Osteoblast (primary cell): ENCODE measurements around the gene MMP24OS. TPM values are rescaled to one million over a fixed set of nuclear protein-coding genes. Genes with fewer than 3 reads are reported as not detected.

Source experiments
- DNase-seq: peaks from one replicate; pipeline ENCODE4 v3.0.0; 2011; ENCODE audit warnings: low spot score, mixed read lengths; ENCODE audit not compliant: insufficient read length; ENCODE audit errors: missing footprints
- H2AFZ ChIP-seq: 2 replicates; pipeline ENCODE4 v1.6.0; 2011; ENCODE audit warnings: mild to moderate bottlenecking, low read length
- H3K27ac ChIP-seq: 2 replicates; pipeline ENCODE4 v1.5.1; 2011; ENCODE audit warnings: mild to moderate bottlenecking, low read depth, low read length, moderate library complexity
- H3K27me3 ChIP-seq: 2 replicates; pipeline ENCODE4 v1.6.0; 2012; ENCODE audit warnings: mild to moderate bottlenecking, control low read depth, inconsistent platforms, low read length, moderate library complexity; ENCODE audit not compliant: insufficient read depth
- H3K36me3 ChIP-seq: 2 replicates; pipeline ENCODE4 v1.5.1; 2011; ENCODE audit warnings: mild to moderate bottlenecking, low read length, control low read depth, moderate library complexity; ENCODE audit not compliant: insufficient read depth
- H3K4me1 ChIP-seq: 2 replicates; pipeline ENCODE4 v1.5.1; 2011; ENCODE audit warnings: mild to moderate bottlenecking, low read length, control low read depth, moderate library complexity; ENCODE audit not compliant: insufficient read depth
- H3K4me2 ChIP-seq: 2 replicates; pipeline ENCODE4 v1.6.0; 2011; ENCODE audit warnings: mild to moderate bottlenecking, low read length; ENCODE audit not compliant: insufficient read depth
- H3K4me3 ChIP-seq: fragments of 200-600 bp; sonication (generic); 3 replicates; pipeline ENCODE4 v1.5.1; 2012; ENCODE audit warnings: mild to moderate bottlenecking, low read length, inconsistent platforms; ENCODE audit not compliant: insufficient read depth
- H3K79me2 ChIP-seq: 2 replicates; pipeline ENCODE4 v1.6.0; 2012; ENCODE audit warnings: mild to moderate bottlenecking, low read length, control low read depth, inconsistent platforms; ENCODE audit not compliant: insufficient read depth
- H3K9me3 ChIP-seq: 2 replicates; pipeline ENCODE4 v1.5.1; 2011; ENCODE audit warnings: low read depth, low read length, control low read depth
- H4K20me1 ChIP-seq: 2 replicates; pipeline ENCODE4 v1.6.0; 2012; ENCODE audit warnings: mild to moderate bottlenecking, low read length, control low read depth; ENCODE audit not compliant: insufficient read depth
- CTCF ChIP-seq: IDR thresholded peaks from 2 replicates; pipeline ENCODE4 v1.5.1; 2011; ENCODE audit warnings: mild to moderate bottlenecking, low read depth, low read length, moderate library complexity; ENCODE audit errors: extremely low read depth
- total RNA-seq: library from RNA; depleted of rRNA; stranded (reverse); fragments of >200 nt; gene quantifications from 2 replicates; pipeline ENCODE4 v1.2.3, GENCODE V29; 2012

Gene MMP24OS
- total RNA-seq, 1 donor, result 22.1 TPM

DNA sequence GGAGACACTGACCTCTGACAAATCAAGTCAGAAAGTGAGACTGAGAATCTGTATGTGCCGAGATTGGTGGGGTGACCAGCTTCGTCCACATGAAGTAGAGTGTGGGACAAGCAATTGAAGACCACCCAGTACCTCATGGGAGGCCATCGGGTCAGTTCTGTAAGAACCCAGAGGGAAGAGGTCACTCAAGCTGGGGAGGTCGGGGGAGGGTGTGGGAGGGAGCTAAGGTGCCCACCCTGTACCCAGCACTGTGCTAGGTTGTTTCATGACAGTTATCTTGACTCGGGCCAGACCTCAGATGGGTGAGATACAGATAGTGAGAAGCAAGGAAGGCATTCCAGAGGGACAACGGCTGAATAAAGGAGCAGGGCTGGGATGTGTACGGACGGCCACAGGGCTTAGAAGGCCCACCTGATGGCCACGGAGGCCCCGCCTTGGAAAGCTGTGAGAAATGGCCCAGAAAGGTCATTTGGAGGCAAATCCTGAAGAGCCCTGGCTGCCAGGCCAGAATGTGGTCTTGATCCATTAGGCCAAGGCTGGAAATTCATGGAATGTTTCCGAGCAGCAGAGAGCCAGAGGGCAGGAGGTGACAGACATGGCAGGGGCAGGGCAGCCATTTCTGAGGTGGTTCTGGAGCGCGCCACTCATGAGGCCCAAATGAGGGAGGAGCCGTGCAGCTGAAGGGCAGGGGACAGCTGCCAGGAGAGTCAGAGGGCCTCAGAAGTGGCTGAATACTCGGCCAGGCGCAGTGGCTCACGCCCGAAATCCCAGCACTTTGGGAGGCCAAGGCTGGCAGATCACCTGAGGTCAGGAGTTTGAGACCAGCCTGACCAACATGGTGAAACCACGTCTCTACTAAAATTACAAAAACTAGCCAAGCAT lies 7.7 kb downstream of the MMP24OS start:
- H3K36me3 ChIP-seq, result peaks cover 28% of the 10 kb centered on the region

DNA sequence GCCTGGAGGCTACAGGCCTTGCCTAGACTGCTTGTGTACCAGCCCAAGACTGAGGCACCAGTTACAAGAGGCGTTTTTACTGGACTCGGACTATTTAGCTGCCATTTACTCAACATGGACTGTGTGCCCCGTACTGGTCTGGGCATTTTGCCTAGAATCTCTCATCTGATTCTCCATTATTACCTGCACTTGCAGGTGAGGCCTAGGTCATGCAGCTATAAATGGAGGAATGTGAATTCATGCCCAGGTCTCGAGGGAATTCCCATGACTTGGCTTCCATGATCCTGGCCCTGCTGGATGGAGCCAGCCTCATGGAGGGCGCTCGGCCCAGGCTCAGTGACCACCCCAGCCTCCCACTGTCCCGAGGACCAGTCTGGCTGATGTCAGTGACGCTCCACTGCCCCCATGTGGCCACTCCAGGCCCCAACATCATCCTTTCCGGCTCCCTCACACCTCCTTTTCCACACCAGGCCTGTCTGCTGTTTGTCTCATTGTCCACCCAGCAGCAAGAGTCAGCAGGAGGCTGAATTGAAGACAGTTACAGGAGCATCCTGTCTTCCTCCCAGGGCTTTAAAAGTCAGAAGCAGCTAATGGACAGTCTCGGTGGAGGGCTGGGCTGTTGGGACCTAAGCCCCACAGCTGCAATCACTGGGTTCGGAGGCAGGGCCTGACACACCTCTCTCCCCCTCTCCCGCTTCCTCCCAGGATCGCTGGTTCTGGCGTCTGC lies 8.7 kb downstream of the MMP24OS start:
- Histone ChIP-seq H3K4me2 (no peak overlapping the region), H3K4me3 (no peak overlapping the region), H3K27ac (no peak overlapping the region), H2AFZ (no peak overlapping the region), H3K9me3 (no peaks in the 10 kb centered on the region), H3K79me2 (no peaks in the 10 kb centered on the region), H3K27me3 (no peaks in the 10 kb centered on the region), H4K20me1 (peaks cover 3% of the 10 kb centered on the region), H3K36me3 (peaks cover 22% of the 10 kb centered on the region), H3K4me1 (peaks cover 11% of the 10 kb centered on the region)
- DNase-seq, result peak; percentile 96
- TF ChIP-seq CTCF, result peak; percentile 86

More for the DNA sequence above, 7.7 kb downstream of the MMP24OS start:
- H3K4me2 ChIP-seq, result no peak overlapping the region
- H3K27me3 ChIP-seq, result no peaks in the 10 kb centered on the region
- H4K20me1 ChIP-seq, result peaks cover 5% of the 10 kb centered on the region
- no peak overlapping the region for H2AFZ ChIP-seq
- peaks cover 7% of the 10 kb centered on the region for H3K79me2 ChIP-seq
- no peaks in the 10 kb centered on the region for H3K9me3 ChIP-seq
- DNase-seq, result peak; percentile 80
- TF ChIP-seq CTCF, result no peak
- H3K4me3 ChIP-seq, result no peak overlapping the region
- H3K4me1 ChIP-seq, result peaks cover 11% of the 10 kb centered on the region
- H3K27ac ChIP-seq, result no peak overlapping the region

GRCh38 chr20:35267092-35267491 lies 10.8 kb downstream of the MMP24OS start:
- H2AFZ ChIP-seq, result no peak overlapping the region
- no peak for TF ChIP-seq CTCF
- no peak overlapping the region for H3K27ac ChIP-seq
- H3K9me3 ChIP-seq, result no peaks in the 10 kb centered on the region
- peaks cover 19% of the 10 kb centered on the region for H3K4me1 ChIP-seq
- no peaks in the 10 kb centered on the region for H3K27me3 ChIP-seq
- no peaks in the 10 kb centered on the region for H4K20me1 ChIP-seq
- H3K79me2 ChIP-seq, result no peaks in the 10 kb centered on the region
- H3K4me2 ChIP-seq, result no peak overlapping the region
- no peak overlapping the region for H3K4me3 ChIP-seq
- peaks cover 18% of the 10 kb centered on the region for H3K36me3 ChIP-seq
- DNase-seq, result no peak

DNA sequence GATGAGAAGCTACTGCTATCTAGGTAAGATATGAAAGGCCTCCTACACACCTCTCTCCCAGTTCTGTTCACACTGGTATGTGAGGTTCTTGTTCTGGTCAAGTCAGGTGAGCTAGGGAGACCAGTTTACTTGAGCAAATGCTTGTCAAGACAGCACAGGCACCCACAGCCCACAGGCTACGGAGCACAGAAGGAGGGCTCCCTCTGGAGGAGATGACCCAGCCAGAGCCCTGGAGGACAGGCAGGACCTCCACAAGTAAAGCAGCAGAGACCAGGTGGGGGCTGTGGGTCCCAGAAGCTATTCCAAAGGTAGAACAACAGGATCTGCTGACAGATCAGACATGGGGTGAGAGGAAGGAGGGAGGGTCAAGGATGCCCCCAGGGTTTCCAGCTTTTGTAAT lies 13.2 kb downstream of the MMP24OS start:
- H3K79me2 ChIP-seq, result no peaks in the 10 kb centered on the region
- H3K36me3 ChIP-seq, result peaks cover 12% of the 10 kb centered on the region
- no peak for DNase-seq

More for the DNA sequence above, 13.2 kb downstream of the MMP24OS start:
- Histone ChIP-seq H3K27ac (no peak overlapping the region), H3K4me3 (no peak overlapping the region), H3K27me3 (no peaks in the 10 kb centered on the region), H3K4me2 (no peak overlapping the region), H2AFZ (no peak overlapping the region), H3K4me1 (peaks cover 13% of the 10 kb centered on the region), H4K20me1 (peaks cover 5% of the 10 kb centered on the region), H3K9me3 (no peaks in the 10 kb centered on the region)
- TF ChIP-seq CTCF, result peak; percentile 31
